HPDE6-E6E7 (cell line): ENCODE data around the gene CEP128.

Experiments used
- DNase-seq: peaks from one replicate; pipeline ENCODE4 v3.0.0; 2011; ENCODE audit warnings: missing footprints; ENCODE audit errors: extremely low spot score

CEP128 gene

GRCh38 chr14:80485764-80486163 is 455.8 kb downstream of the CEP128 start:
- DNase-seq, result no peak

DNA sequence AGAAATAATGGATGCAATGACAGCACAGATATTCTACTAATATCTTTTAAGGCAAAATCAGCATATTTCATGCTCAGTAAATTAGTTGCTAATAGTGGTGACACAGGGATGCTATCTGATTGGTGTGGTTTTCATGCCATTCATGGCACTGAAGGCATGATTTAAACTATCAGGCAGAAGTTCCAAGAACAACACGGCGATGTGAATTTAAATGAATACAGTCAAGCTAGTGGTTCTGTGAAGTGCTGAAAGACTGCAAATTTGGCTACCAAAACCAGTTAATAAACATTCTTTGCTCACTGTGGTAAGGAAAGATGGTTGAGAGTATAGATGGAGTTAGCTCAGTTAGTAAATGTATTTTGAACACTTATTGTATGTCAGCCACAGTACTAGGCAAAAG is 458.2 kb downstream of the CEP128 start:
- DNase-seq, result no peak

- no peak for DNase-seq
Measured at GRCh38 chr14:80477388-80478160, 464.0 kb downstream of the CEP128 start.

DNA sequence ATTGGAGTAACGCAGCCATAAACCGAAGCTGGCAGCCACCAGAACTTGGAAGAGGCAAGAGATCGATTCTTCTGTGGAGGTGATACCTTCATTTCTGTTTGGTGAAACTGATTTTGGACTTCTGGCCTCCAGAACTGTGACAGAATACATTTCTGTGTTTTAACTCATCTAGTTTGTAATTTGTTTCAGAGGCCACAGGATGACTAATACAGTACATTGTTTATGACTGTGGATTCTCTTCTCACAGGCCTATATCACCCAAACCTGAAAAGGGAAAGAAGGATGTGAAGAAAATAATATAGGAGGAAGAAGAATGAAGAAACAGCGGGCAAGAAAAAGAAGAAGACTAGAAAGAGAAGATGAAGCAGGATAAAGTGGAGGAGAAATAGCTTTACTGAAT is 466.5 kb downstream of the CEP128 start:
- DNase-seq, result no peak

- no peak for DNase-seq
Measured at GRCh38 chr14:80468331-80469122, 473.0 kb downstream of the CEP128 start.

- DNase-seq, result no peak
Measured at GRCh38 chr14:80465546-80466220, 475.9 kb downstream of the CEP128 start.

GRCh38 chr14:80464531-80465149 is 476.9 kb downstream of the CEP128 start:
- DNase-seq, result no peak

DNA sequence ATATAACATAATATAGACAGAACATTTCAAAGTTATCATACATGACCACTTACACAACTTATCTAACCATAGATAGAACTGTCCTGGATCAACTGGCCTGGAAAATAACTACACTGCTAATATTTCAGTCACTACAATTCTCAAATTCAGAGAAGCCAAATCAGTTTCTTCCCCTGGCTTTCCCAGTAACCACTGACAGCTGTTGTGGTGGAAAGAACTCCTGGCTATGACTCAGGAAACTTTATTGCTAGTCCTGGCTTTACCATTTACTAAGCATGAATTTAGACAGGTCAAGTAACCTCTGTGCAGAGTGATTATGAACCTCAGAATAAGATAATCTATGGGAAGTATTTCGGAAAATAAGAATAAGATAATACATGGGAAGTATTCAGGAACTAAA is 485.3 kb downstream of the CEP128 start:
- DNase-seq, result no peak

GRCh38 chr14:80455031-80455430 is 486.5 kb downstream of the CEP128 start:
- DNase-seq, result no peak

GRCh38 chr14:80448267-80448666 is 493.3 kb downstream of the CEP128 start:
- DNase-seq, result no peak

DNA sequence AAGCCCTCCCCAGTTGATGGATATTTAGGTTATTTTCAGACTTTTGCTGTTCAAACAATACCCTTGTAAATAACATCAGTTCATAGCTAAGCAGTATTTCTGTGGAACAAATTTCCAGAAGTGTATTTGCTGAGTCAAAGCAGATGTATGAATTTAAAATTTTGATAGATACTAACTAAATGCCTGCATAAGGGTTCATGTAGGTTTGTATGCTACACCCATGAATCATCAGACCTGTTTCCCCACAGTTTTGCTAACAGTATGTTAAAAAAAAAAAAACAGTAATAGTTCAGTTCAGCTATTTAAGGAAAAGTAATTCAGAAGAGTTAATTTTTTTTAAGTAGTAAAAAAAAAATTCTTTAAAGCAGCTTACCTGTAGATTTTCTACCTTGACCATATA is 494.1 kb downstream of the CEP128 start:
- no peak for DNase-seq
